ENCODE measurements around the gene EFNA3. TPM values are rescaled to one million over a fixed set of nuclear protein-coding genes. Genes with fewer than 3 reads are reported as not detected.

Gene EFNA3
- polyA plus RNA-seq (ENCODE audit: insufficient read length in 3 of 3): 1 to 10 TPM; 6.3 to 8.8 (median 8.4) TPM
- long read RNA-seq, donor 1, partial matches to known transcripts: 0 of 1 reads
- long read RNA-seq, donor 1, other reads (novel, unspliced or antisense): 0 of 1 reads
- long read RNA-seq, donor 2, transcript EFNA3-201 (5 exons, 1,782 nt): major isoform, 5 of 5 reads
- long read RNA-seq, donor 2, partial matches to known transcripts: 0 of 5 reads
- long read RNA-seq, donor 2, other reads (novel, unspliced or antisense): 0 of 5 reads
- long read RNA-seq, donor 3, partial matches to known transcripts: 0 of 5 reads
- long read RNA-seq, donor 3, other reads (novel, unspliced or antisense): 0 of 5 reads
- long read RNA-seq, donor 4, partial matches to known transcripts: 0 of 2 reads
- long read RNA-seq, donor 4, other reads (novel, unspliced or antisense): 0 of 2 reads
- long read RNA-seq, donor 5, partial matches to known transcripts: 0 of 4 reads
- long read RNA-seq, donor 5, other reads (novel, unspliced or antisense): 0 of 4 reads
- long read RNA-seq, donor 6, partial matches to known transcripts: 0 of 5 reads
- long read RNA-seq, donor 6, other reads (novel, unspliced or antisense): 0 of 5 reads
- long read RNA-seq, donor 7, transcript EFNA3-201 (5 exons, 1,782 nt): major isoform, 5 of 5 reads
- long read RNA-seq, donor 7, partial matches to known transcripts: 0 of 5 reads
- long read RNA-seq, donor 7, other reads (novel, unspliced or antisense): 0 of 5 reads
- long read RNA-seq, donor 8, partial matches to known transcripts: 0 of 2 reads
- long read RNA-seq, donor 8, other reads (novel, unspliced or antisense): 0 of 2 reads
- long read RNA-seq, donor 9, partial matches to known transcripts: 0 of 3 reads
- long read RNA-seq, donor 9, other reads (novel, unspliced or antisense): 0 of 3 reads
- long read RNA-seq, donor 10, partial matches to known transcripts: 0 of 3 reads
- long read RNA-seq, donor 10, other reads (novel, unspliced or antisense): 0 of 3 reads
- long read RNA-seq, donor 11: 0 reads
- long read RNA-seq, donor 12, transcript EFNA3-201 (5 exons, 1,782 nt): major isoform, 9 of 9 reads
- long read RNA-seq, donor 12, partial matches to known transcripts: 0 of 9 reads
- long read RNA-seq, donor 12, other reads (novel, unspliced or antisense): 0 of 9 reads
- long read RNA-seq, donor 13: 0 reads
- long read RNA-seq, donor 14: 0 reads
- long read RNA-seq, donor 15, partial matches to known transcripts: 7 of 12 reads
- long read RNA-seq, donor 15, other reads (novel, unspliced or antisense): 0 of 12 reads
- long read RNA-seq, donor 16, partial matches to known transcripts: 5 of 6 reads
- long read RNA-seq, donor 16, other reads (novel, unspliced or antisense): 0 of 6 reads

DNA sequence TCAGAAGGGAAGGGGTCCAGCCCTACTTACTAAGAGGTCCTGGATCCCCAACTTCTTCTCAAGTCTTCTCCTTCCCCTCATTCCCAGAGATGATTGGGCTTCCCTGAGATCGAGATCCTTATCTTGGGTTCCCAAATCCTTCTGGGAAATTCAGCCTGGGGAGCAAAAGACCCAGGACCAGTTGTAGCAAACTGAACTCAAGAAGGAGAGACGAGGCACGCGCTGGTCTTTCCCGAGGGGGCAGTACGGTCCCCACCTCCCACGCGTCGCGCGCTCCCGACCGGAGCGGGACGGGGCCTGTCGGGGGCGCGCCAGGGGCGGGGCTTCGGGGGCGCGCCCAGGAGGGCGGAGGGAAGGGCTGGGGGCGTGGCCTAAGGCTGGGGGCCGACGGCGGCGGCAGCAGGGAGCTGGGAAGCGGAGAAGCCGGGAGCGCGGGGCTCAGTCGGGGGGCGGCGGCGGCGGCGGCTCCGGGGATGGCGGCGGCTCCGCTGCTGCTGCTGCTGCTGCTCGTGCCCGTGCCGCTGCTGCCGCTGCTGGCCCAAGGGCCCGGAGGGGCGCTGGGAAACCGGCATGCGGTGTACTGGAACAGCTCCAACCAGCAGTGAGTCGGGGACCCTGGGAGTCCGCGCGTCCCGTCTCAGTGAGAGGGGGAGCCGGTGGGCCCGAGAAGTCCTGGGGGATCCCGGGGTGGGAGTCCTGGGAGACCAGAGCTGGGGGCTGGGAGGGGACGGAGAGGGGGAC, at the start of gene EFNA3:
TSS of gene EFNA3 (plus strand) at position 369 of the 741 bp plus-strand sequence. CDS start at position 474, 105 bp downstream.
- DNase-seq: no peak

GRCh38 chr1:155029513-155030242, 49.0 kb upstream of the EFNA3 start:
- no peak for DNase-seq

- DNase-seq: no peak
These were observed 48.3 kb upstream of the EFNA3 start for GRCh38 chr1:155030243-155030795.

- no peak for DNase-seq
These were observed 47.7 kb upstream of the EFNA3 start for GRCh38 chr1:155030899-155031298.

DNA sequence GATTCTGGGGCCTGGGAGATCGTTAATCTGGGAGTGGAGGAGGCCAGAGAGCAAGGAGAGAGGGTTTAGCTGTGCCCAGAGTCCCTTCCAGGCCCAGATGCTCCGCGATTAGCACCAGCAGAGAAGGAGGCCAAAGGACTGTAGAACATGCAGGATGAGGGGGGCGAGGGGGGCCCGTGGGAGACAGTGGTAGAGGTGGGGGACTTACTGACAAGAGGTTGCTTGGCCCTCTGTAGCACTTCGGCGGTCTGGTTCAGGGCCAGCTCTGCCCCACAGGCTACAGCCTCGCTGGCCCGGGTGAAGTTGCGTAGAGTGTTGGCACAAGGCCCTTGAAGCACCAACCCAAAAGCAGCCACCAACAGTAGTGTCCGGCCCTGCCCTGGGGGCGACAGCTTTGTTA, 45.8 kb upstream of the EFNA3 start:
- no peak for DNase-seq

DNA sequence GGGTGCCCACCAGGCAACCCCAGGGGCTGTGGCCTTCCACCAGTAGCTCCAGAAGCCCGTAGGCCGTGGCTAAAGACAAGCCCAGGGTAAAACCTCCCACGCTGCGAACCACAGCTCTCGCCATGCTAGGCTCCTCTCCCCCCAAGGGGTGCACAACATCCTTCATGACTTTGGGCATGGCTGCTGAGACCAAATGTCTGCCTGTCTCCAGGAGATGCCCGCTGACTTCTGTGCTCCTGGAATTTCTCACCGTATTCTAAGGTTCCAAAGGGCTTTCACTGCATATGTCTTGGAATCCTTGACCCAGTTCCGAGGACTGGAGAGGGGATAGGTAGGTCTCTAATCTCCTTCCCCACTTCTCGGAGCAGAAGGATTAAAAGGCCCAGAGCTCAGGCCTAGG, 45.1 kb upstream of the EFNA3 start, which contains the start of the genes DCST1 and DCST2:
TSS of gene DCST1 (plus strand) at position 301 of the 400 bp plus-strand sequence. CDS start 213 bp downstream, outside the sequence.
TSS of gene DCST2 (minus strand) at position 258 of the 400 bp plus-strand sequence. CDS start at position 178, 80 bp downstream.
- DNase-seq: no peak

DNA sequence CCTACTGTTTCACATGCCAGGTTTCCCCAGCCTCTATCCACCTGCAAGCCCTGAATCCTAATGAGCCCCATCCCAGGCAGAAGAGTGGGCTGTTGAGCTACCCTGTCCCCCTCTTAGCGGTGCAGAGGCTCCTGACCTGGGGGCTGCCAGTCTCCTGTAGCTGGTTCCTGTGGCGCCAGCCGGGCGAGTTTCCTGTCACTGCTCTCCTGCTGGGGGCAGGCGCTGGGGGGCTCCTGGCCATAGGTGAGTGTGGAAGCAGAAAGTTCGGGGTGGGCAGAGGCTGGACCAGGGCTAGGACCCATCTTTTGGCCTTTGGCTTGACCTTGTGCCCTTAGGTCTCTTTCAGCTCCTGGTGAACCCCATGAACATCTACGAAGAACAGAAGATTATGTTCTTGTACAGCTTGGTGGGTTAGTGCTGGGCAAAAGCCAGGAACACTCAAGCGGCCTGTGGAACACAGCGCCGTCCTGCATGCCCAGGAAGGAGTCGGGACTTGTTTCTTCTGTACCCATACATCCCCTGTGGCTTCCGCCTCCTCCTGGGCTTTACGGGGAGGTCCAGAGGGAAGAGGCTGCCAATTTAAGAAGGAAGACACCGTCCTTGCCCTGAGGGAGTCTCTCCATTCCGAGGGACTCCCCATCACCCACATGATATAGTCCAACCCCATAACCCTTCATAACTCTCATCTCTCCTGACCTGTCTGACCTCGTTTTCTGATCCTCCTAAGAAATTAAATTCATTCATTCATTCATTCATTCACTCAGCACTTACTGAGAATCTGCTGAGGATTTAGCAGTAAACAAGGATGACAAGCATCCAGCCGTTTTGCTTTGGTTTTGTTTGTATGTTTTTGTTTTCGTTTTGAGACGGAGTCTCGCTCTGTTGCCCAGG, 44.1 kb upstream of the EFNA3 start:
- DNase-seq: no peak

DNA sequence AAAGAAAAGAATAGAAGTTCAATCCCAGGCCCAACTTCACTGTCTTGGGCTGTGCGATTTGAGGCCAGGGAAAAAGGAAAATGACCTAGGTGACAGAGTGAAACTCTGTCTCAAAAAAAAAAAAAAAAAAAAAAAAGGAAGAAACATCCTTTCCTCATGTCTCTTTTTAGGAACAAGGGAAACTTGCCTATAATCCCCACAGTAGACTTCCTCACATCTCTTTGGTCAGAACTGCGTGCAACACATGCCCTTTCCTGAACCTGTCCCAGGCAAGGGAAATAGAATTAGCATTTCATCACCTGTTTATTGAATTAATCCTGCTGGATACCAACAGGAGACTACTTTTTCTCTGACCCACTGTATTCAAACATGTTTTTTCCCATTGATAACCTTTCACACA, 42.7 kb upstream of the EFNA3 start:
- DNase-seq: no peak

- DNase-seq: no peak
These were observed 41.6 kb upstream of the EFNA3 start for GRCh38 chr1:155037043-155037442.

DNA sequence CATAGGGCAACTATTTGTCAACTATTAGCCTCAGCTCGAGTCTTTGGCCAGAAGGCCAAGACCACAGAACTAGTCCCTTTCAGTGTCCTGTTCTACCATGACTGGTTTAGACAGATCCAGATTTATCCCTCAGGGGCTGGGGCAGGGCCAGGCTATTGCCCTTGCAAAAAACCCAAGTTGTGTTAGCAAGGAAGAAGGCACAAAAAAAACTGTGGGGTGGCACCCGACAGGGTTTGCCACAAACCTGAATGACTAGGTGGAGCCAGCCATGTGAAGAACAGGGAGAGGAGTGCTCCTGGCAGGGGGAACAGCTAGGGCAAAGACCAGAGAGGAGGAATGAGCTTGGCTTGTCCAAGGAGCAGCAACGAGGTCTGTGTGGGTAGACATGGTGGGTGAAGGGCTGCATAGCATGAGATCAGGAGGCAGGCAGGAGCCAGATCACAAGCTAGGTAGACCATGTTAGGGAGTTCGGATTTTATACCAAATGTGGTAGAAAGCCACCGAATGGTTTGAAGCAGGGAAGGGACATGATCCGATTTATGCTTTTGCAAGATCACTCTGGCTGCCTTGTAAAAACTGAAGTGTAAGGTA, 40.7 kb upstream of the EFNA3 start:
- DNase-seq: no peak

- DNase-seq: no peak
These were observed 39.9 kb upstream of the EFNA3 start for GRCh38 chr1:155038602-155039307.

DNA sequence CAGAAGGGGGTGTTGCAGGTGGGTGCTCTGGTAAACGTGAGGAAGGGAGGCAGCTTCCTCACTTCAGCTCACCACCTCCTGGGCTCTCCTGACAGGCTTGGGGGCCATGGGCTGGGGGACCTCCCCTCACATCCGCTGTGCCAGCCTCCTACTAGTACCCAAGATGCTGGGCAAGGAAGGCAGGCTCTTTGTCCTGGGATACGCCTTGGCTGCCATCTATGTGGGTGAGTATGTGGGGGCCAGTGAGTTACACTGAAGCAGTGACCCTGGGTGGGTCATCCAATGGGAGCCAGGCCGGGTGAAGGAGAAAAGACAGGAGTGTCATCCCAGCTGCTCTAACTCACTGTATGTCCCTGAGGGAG, 39.3 kb upstream of the EFNA3 start:
- DNase-seq: no peak

- no peak for DNase-seq
These were observed 38.1 kb upstream of the EFNA3 start for GRCh38 chr1:155040358-155041093.

GRCh38 chr1:155042789-155043188, 35.8 kb upstream of the EFNA3 start:
- DNase-seq: no peak

DNA sequence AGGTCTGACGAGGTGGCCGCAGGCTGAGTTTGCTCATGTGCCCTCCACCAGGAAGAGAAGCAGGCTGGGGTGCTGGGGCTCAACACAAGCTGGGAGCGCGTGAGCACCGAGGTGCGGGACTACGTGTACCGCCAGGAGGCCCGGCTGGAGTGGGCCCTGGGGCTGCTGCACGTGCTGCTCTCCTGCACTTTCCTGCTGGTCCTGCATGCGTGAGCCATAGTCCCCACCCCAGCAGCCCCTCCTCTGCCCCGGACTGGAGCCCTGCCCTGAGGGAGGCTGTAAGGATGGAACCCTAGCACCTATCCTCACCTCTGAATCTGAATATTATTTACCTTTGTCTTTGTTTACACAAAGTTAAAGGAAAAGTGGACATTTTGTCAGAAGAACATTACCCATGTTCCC, 35.3 kb upstream of the EFNA3 start:
- no peak for DNase-seq

DNA sequence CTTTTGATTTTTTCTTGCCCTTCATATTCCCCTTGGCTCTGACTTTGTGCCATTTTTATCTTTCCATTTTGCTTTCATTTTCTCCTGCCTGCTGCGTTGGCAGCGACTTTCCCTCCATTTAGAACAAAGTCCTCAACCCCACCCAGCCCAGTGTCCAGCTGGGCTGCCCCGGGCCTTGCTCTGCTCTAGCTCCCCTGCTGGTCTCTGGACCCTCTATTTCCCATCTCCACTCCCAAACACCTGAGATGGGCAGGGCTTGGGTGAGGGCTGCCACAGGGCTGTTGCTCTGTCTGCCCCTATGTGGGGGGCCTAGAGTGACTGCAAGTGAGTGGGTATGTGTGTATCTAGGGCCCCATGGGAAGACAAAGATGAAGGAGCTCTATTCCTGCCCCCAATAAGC, 34.8 kb upstream of the EFNA3 start:
- DNase-seq: no peak

DNA sequence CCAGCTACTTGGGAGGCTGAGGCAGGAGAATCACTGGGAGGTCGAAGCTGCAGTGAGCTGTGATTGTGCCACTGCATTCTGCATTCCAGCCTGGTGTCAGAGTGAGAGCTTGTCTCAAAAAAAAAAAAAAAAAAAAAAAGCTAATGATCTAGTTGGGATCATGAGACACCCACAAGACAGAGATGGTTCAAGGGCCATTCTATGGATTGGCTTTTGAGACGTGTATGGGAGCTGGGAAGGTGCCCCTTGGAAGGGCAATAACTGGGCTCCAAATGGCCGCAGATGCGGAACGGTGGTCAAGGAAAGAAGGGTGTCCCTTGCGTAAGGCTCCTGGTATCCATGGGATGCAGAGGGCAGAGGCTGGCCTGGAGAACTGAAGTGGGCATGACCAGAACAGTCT, 34.3 kb upstream of the EFNA3 start:
- no peak for DNase-seq
